Common myeloid progenitor, CD34-positive (primary cell): ENCODE results near the gene C1QL1.

Source experiments
- CTCF ChIA-PET: fragments of 350-600 bp; sonication (Branson Sonifier 250); formaldehyde crosslinking; loops from one replicate; lab custom pipeline; 2021; ENCODE audit warnings: antibody characterized with exemption; lab: Charles Lee
- POLR2A ChIA-PET: fragments of 350-600 bp; sonication (Branson Sonifier 250); formaldehyde crosslinking; loops from one replicate; lab custom pipeline; 2021; ENCODE audit warnings: antibody characterized with exemption; lab: Charles Lee
- DNase-seq, 3 donors: peaks; one replicate each; pipeline versions ENCODE4 v3.0.0 to v3.0.0-alpha.2; 2013
- H3K27ac ChIP-seq, 2 experiments: 1 replicate in 1 of 2; 2 replicates in 1 of 2; pipeline ENCODE4 v1.7.0; 2013; ENCODE audit warnings: inconsistent platforms in 2 of 2, low read length in 2 of 2, mild to moderate bottlenecking in 2 of 2, low read depth in 1 of 2, moderate library complexity in 1 of 2; ENCODE audit not compliant: severe bottlenecking in 2 of 2, insufficient read depth in 1 of 2, poor library complexity in 1 of 2
- H3K27me3 ChIP-seq, 5 experiments: replicated peaks in 2 of 5; 1 replicate in 3 of 5; 2 replicates in 2 of 5; pipeline versions ENCODE4 v1.6.1 to v1.7.0; 2013; ENCODE audit warnings: low read length in 4 of 5, mild to moderate bottlenecking in 2 of 5, moderate library complexity in 2 of 5, inconsistent platforms in 1 of 5; ENCODE audit not compliant: insufficient read depth in 5 of 5, control insufficient read depth in 4 of 5
- H3K36me3 ChIP-seq, 4 experiments: 1 replicate in 2 of 4; 2 replicates in 2 of 4; pipeline versions ENCODE4 v1.6.1 to v1.7.0; 2013; ENCODE audit warnings: low read length in 3 of 4, control low read depth in 1 of 4, mild to moderate bottlenecking in 1 of 4; ENCODE audit not compliant: control insufficient read depth in 4 of 4, insufficient read depth in 4 of 4
- H3K4me1 ChIP-seq, 4 experiments: 1 replicate in 3 of 4; 2 replicates in 1 of 4; pipeline versions ENCODE4 v1.6.1 to v1.7.1; 2013; ENCODE audit warnings: low read length in 3 of 4, mild to moderate bottlenecking in 3 of 4, control low read depth in 1 of 4, inconsistent platforms in 1 of 4, moderate library complexity in 1 of 4; ENCODE audit not compliant: control insufficient read depth in 4 of 4, insufficient read depth in 4 of 4; ENCODE audit errors: control extremely low read depth in 1 of 4
- H3K4me3 ChIP-seq, 7 experiments: 1 replicate in 4 of 7; 2 replicates in 3 of 7; pipeline versions ENCODE4 v1.5.1 to v1.7.0; 2013; ENCODE audit warnings: mild to moderate bottlenecking in 7 of 7, low read length in 6 of 7, moderate library complexity in 6 of 7, inconsistent platforms in 2 of 7, low read depth in 2 of 7, control low read depth in 1 of 7; ENCODE audit not compliant: insufficient read depth in 4 of 7, control insufficient read depth in 1 of 7; ENCODE audit errors: extremely low read depth in 1 of 7
- H3K9me3 ChIP-seq, 5 experiments: 1 replicate in 4 of 5; 2 replicates in 1 of 5; pipeline versions ENCODE4 v1.6.1 to v1.7.1; 2013; ENCODE audit warnings: low read length in 4 of 5, mild to moderate bottlenecking in 2 of 5, inconsistent platforms in 1 of 5, low read depth in 1 of 5, moderate library complexity in 1 of 5; ENCODE audit not compliant: control insufficient read depth in 4 of 5, insufficient read depth in 2 of 5; ENCODE audit errors: control extremely low read depth in 1 of 5
- WGBS: methylation state at CpG from one replicate; pipeline ENCODE4 v1.1.5; 2013; ENCODE audit not compliant: insufficient coverage; 5-methylcytosine and 5-hydroxymethylcytosine counted together

Gene C1QL1

DNA sequence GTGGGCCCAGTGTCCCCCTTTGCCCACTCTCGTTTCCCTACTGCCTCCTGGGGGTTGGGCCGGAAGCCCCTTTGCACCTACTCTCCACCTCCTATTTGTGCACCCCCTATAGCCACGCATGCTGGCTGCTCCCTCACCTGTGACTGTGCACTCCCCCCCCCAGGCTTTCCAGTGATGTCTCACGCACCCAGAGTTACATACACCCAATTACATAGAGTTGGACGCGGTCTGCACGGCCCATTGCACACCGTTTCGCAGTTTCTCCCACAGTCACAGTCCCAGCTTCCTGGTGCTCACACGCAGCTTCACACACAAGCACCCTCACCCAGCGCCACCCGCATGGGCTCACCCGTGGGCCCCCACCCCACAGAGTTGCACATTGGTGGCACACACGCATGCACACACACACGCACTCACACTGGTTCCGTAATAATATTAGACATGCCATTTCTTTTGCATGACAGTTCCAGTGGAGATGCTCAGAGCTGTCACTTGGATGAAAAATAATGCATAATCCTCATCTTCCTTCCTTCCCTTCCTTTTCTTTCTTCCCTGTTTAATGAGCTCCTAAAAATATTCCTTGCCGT, 21.5 kb upstream of the C1QL1 start:
- DNase-seq: no peak
- Histone ChIP-seq H3K4me1 (peaks cover 0 to 8% (median 3%) of the 10 kb centered on the region in 4 experiments), H3K4me3 (no peak overlapping the region), H3K36me3 (no peaks in the 10 kb centered on the region), H3K9me3 (no peaks in the 10 kb centered on the region), H3K27me3 (peaks cover 3 to 55% (median 25%) of the 10 kb centered on the region in 5 experiments), H3K27ac (no peak overlapping the region)
- WGBS: 91% methylated on average over 16 of the region's 17 CpGs
- ChIA-PET POLR2A (no interaction called here), CTCF (interaction anchor here (1.4 to 1.6 kb wide), 3 partner anchors 8 to 68 kb away, joined by 3 to 5 read pairs (median 3); no protein-coding TSS in a partner anchor)

DNA sequence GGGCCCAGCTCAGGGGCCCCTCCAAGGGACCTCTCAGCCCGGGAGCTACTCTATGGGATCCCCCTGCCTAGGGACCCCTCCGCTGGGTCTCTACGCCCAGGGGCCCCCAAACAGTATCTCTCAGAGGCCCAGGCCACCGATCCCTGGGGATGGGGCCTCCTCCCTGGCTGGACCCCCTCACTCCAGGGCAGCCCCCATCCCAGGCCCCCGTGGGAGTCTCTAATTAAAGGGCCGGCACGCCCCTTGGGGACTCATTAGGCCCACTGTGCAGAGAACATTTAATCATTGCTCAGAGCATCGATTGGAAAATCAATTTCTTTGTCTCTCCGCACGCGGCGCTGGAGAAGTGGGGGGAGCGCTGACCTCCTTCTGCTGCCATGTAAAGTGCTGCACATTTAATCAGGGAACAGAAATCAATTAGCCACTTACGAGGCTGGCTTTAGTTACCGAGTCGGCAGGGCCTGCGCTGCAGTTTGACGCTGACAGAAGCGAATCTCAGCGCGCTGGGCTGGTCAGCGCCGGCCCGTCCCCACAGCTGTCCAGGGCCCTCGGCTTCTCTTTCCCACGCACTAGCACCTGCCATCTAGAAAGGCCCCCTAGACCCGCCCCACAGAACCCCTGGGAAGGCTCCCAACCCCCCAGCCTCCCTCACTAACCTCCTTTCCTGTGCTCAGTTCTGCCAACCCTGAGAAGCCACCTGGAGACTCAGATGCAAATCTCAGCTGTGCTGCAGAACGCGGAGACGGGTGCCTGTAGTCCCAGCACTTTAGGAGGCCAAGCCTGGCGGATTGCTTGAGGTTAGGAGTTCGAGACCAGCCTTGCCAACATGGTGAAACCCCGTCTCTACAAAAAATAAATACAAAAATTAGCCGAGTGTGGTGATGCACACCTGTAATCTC, 20.2 kb upstream of the C1QL1 start:
- no peak overlapping the region for H3K27ac ChIP-seq
- POLR2A ChIA-PET: no interaction called here
- H3K4me3 ChIP-seq: no peak overlapping the region
- CTCF ChIA-PET: interaction anchor here (1.4 to 1.6 kb wide), 2 partner anchors 10 to 67 kb away, joined by 3 to 5 read pairs; no protein-coding TSS in a partner anchor
- DNase-seq: no peak
- no peaks in the 10 kb centered on the region for H3K9me3 ChIP-seq
- WGBS: 40% methylated on average over 33 of the region's 34 CpGs
- no peaks in the 10 kb centered on the region for H3K36me3 ChIP-seq
- H3K27me3 ChIP-seq: peaks cover 3 to 56% (median 25%) of the 10 kb centered on the region in 5 experiments
- H3K4me1 ChIP-seq: peaks cover 0 to 8% (median 3%) of the 10 kb centered on the region in 4 experiments

DNA sequence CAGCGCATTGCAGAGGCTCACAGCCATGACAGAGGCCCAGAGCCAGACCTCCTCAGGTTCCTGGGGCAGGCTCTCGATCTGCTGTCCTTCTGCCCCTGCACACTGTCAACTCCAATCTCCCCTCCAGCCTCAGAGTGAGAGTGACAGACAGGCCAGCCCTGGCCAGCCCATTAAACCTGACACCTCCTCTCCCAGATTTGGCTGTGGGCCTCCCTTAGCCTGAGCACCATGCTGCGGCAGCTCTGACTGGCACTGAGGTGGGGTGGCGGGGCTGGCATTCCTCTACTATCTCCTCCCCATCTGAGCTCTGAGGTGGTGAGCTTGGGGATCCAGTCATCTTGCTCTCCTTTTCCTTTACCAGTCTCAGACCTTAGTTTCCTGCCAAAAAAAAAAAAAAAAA, 15.5 kb upstream of the C1QL1 start:
- Histone ChIP-seq H3K4me3 (no peak overlapping the region), H3K9me3 (no peaks in the 10 kb centered on the region), H3K27ac (no peak overlapping the region), H3K4me1 (peaks cover 0 to 8% (median 3%) of the 10 kb centered on the region in 4 experiments), H3K36me3 (no peaks in the 10 kb centered on the region), H3K27me3 (peaks cover 3 to 78% (median 25%) of the 10 kb centered on the region in 5 experiments)
- no peak for DNase-seq
- CTCF ChIA-PET: no interaction called here
- POLR2A ChIA-PET: no interaction called here
- 81% methylated on average over 3 of the region's 4 CpGs for WGBS

DNA sequence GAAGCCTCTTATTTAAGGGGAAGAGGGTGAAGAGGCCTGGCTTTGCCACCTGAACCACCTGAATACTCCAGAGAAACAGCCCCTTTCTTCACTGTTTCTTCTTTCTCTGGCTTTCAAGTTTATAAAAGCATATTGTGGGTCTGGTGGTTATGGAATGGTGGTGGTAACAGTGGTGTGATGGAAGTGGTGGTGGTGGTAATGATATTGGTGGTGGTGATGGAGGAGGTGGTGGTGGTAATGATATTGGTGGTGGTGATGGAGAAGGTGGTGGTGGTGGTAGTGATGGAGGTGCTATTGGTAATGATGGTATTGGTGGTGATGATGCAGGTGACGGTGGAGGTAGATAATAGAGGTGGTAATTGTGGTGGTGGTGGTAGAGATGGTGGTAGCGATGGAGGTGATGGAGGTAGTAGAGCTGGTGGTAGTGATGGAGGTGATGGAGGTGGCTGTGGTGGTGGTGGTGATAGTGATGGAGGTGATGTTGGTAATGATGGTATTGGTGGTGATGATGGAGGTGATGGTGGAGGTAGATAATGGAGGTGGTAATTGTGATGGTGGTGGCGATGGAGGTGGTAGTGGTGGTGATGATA, 14.1 kb upstream of the C1QL1 start:
- Histone ChIP-seq H3K4me1 (peaks cover 0 to under 1% (median 0%) of the 10 kb centered on the region in 4 experiments), H3K4me3 (no peak overlapping the region), H3K27me3 (peaks cover 3 to 78% (median 25%) of the 10 kb centered on the region in 5 experiments), H3K36me3 (no peaks in the 10 kb centered on the region), H3K27ac (no peak overlapping the region), H3K9me3 (no peaks in the 10 kb centered on the region)
- ChIA-PET POLR2A (no interaction called here), CTCF (no interaction called here)
- whole genome bisulfite sequencing: 100% methylated on average over 3 of the region's 3 CpGs
- DNase-seq: no peak

DNA sequence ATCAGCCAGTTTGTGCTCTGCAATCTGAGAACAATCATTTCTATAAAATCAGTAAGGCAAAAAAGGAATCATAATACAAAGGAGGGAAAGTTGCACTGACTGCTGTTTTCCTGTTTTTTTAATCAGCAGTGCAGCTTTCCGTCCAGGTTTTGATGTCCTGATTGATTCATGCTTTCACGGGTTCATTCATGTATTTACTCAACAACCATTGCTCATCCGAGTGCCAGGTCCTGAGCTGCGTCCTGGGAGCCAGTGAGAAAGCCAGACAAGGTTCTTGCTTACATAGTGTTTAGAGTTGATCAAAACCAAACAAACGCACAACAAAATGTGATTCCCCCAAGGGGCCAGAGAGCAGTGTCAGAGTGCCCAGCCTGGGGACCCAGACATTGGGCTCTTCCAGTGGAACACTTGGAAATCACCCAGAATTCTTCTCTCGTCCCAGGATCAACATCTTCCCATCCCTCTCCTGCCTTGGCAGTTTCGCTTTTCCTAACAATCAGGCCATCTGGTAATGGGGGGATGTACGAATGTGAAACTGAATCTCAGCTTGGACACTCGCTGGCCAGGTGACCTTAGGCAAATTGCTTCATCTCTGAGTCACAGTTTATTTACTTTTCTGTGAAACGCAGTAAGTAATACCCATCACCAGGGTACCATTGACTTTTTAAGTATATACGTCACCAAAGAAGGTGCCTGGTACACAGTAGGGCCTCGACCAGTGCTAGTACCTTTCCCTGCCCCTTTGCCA, 13.3 kb upstream of the C1QL1 start:
- CTCF ChIA-PET: interaction anchor here (1.2 to 1.9 kb wide), 2 partner anchors 11 to 21 kb away, joined by 3 to 4 read pairs; no protein-coding TSS in a partner anchor

DNA sequence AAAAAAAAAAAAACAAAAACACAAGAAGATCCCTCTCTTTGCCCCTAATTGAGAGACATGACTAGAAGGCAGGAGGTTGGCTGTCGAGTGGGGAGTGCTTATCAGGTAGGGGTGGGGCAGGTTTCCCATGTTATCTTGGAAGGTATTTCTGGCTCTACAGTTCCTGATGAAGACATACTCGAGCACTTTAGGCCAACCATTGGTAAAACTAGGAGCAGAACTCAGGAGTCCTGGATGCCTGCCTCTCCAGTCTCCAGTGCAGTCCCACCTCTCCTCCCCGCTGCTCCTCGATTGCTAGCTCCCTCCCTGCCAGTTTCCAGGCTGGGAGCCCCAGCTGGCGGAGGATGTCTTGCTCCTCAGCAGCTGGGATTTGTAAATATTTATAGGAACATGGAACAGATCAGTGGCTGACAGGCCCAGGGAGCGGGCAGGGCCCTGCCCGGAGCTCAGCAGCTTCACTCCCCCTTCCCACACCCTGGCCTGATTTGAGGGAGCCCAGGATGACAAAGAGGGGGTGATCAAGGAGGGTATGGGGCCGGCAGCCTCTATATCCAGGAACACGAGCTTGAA, 11.4 kb upstream of the C1QL1 start:
- WGBS: 78% methylated on average over 6 of the region's 9 CpGs
- ChIA-PET POLR2A (no interaction called here), CTCF (interaction anchor here (1.2 to 1.9 kb wide), 2 partner anchors 9 to 17 kb away, joined by 3 to 4 read pairs; no protein-coding TSS in a partner anchor)
- Histone ChIP-seq H3K36me3 (no peaks in the 10 kb centered on the region), H3K9me3 (no peaks in the 10 kb centered on the region), H3K4me3 (no peak overlapping the region), H3K27ac (no peak overlapping the region), H3K4me1 (no peaks in the 10 kb centered on the region), H3K27me3 (peaks cover 2 to 81% (median 31%) of the 10 kb centered on the region in 5 experiments)
- no peak for DNase-seq

More for the DNA sequence above, 13.3 kb upstream of the C1QL1 start:
- 76% methylated on average over 8 of the region's 12 CpGs for WGBS
- Histone ChIP-seq H3K4me3 (no peak overlapping the region), H3K36me3 (no peaks in the 10 kb centered on the region), H3K4me1 (no peaks in the 10 kb centered on the region), H3K27ac (no peak overlapping the region), H3K27me3 (peaks cover under 1 to 78% (median 31%) of the 10 kb centered on the region in 5 experiments), H3K9me3 (no peaks in the 10 kb centered on the region)
- POLR2A ChIA-PET: no interaction called here
- no peak for DNase-seq
